ENCODE results near the gene BEST1.

DNA sequence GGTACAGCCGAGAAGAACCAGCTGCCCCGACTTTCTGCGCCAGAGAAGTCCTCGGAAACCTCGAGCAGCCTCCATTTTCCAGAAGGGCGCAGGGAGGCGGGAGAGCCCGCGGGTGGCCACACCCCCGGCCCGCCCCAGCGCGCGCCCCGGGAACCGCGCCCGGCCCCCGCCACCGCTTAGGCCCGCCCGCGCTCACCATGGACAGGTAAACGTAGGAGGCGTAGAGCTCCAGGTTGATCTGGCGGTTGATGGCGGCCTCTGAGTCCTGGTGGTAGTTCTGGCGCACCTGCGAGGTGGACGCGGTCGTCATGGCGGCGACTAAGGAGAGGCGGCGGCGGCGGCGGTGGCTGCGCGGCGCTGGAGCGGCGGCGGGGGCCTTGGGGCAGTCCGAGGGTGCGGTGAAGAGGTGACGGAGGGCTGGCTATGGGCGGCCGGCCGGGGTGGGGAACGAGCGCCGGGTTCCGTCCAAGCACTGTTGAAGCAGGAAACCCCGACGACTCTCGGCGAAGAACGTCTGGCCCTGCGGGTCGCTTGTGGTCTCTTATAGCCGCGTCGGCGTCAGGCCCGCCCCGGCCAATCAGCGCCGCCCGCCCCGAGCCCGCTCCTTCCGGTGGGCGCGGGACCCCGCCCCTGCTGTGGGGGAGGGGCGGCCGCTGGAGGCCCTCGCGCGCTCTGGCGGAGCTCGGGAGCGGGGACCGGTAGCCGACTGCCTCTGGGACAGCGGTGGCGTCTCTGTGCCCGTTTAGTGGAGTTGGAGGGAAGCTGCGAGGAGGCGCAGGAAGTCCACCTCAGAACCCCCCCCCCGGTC lies 17.2 kb downstream of the BEST1 start, which contains the start of gene FTH1:
- TF ChIP-seq, protein P1, sequence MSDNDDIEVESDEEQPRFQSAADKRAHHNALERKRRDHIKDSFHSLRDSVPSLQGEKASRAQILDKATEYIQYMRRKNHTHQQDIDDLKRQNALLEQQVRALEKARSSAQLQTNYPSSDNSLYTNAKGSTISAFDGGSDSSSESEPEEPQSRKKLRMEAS (IDR thresholded peaks at IDR 0.05) = no peak
- TF ChIP-seq, protein P2, sequence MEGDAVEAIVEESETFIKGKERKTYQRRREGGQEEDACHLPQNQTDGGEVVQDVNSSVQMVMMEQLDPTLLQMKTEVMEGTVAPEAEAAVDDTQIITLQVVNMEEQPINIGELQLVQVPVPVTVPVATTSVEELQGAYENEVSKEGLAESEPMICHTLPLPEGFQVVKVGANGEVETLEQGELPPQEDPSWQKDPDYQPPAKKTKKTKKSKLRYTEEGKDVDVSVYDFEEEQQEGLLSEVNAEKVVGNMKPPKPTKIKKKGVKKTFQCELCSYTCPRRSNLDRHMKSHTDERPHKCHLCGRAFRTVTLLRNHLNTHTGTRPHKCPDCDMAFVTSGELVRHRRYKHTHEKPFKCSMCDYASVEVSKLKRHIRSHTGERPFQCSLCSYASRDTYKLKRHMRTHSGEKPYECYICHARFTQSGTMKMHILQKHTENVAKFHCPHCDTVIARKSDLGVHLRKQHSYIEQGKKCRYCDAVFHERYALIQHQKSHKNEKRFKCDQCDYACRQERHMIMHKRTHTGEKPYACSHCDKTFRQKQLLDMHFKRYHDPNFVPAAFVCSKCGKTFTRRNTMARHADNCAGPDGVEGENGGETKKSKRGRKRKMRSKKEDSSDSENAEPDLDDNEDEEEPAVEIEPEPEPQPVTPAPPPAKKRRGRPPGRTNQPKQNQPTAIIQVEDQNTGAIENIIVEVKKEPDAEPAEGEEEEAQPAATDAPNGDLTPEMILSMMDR (IDR thresholded peaks at IDR 0.05 in 2 of 3, conservative IDR thresholded peaks at IDR 0.05 in 1 of 3; ENCODE audit: borderline replicate concordance in 1 of 3, insufficient read depth in 1 of 3, low read depth in 2 of 3, low read length in 2 of 3) = no peak
- TF ChIP-seq EGR1 (IDR thresholded peaks at IDR 0.05; ENCODE audit: low read depth) (no peak), POLR2A (IDR thresholded peaks at IDR 0.05; ENCODE audit: borderline replicate concordance, extremely low read depth, insufficient read depth, insufficient read length) (peak; percentile 84), SIN3A (IDR thresholded peaks at IDR 0.05; ENCODE audit: low read depth) (no peak), EZH2 (IDR thresholded peaks at IDR 0.05) (no peak), JUND (IDR thresholded peaks at IDR 0.05) (no peak), CEBPB (IDR thresholded peaks at IDR 0.05; ENCODE audit: low read depth) (no peak), POLR2AphosphoS5 (IDR thresholded peaks at IDR 0.05; ENCODE audit: low read depth, low read length) (peak; percentile 94), EZH2phosphoT487 (IDR thresholded peaks at IDR 0.05; ENCODE audit: borderline replicate concordance) (no peak)
- TF ChIP-seq, protein P3, sequence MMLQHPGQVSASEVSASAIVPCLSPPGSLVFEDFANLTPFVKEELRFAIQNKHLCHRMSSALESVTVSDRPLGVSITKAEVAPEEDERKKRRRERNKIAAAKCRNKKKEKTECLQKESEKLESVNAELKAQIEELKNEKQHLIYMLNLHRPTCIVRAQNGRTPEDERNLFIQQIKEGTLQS (IDR thresholded peaks at IDR 0.05) = no peak
- TF ChIP-seq, protein P4, sequence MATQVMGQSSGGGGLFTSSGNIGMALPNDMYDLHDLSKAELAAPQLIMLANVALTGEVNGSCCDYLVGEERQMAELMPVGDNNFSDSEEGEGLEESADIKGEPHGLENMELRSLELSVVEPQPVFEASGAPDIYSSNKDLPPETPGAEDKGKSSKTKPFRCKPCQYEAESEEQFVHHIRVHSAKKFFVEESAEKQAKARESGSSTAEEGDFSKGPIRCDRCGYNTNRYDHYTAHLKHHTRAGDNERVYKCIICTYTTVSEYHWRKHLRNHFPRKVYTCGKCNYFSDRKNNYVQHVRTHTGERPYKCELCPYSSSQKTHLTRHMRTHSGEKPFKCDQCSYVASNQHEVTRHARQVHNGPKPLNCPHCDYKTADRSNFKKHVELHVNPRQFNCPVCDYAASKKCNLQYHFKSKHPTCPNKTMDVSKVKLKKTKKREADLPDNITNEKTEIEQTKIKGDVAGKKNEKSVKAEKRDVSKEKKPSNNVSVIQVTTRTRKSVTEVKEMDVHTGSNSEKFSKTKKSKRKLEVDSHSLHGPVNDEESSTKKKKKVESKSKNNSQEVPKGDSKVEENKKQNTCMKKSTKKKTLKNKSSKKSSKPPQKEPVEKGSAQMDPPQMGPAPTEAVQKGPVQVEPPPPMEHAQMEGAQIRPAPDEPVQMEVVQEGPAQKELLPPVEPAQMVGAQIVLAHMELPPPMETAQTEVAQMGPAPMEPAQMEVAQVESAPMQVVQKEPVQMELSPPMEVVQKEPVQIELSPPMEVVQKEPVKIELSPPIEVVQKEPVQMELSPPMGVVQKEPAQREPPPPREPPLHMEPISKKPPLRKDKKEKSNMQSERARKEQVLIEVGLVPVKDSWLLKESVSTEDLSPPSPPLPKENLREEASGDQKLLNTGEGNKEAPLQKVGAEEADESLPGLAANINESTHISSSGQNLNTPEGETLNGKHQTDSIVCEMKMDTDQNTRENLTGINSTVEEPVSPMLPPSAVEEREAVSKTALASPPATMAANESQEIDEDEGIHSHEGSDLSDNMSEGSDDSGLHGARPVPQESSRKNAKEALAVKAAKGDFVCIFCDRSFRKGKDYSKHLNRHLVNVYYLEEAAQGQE (IDR thresholded peaks at IDR 0.05; ENCODE audit: low read depth) = no peak

Measured in HCT116 (cell line).